Adrenal gland (tissue), 12 donors: Measurements from ENCODE around the gene CELF2. TPM values are rescaled to one million over a fixed set of nuclear protein-coding genes. Genes with fewer than 3 reads are reported as not detected.

ENCODE experiments used
- DNase-seq, 7 donors: peaks; one replicate each; pipeline ENCODE4 v3.0.0-alpha.2; 2019 to 2020
- H3K27ac ChIP-seq, 5 donors: fragments of 200-600 bp; sonication (generic) in 4 of 5; 1 replicate in 3 of 5; 2 replicates in 2 of 5; pipeline versions ENCODE4 v1.5.1 to v1.8.0; 2016 to 2020; ENCODE audit warnings: mild to moderate bottlenecking in 1 of 5
- H3K27me3 ChIP-seq: fragments of 200-600 bp; 2 replicates; pipeline ENCODE4 v1.8.0; 2021
- H3K36me3 ChIP-seq, 2 donors: fragments of 200-600 bp; replicated peaks in 1 of 2; 1 replicate in 1 of 2; 2 replicates in 1 of 2; pipeline versions ENCODE4 v1.5.1 to v1.8.0; 2018 to 2022
- H3K4me1 ChIP-seq, 2 donors: fragments of 200-600 bp; replicated peaks in 1 of 2; 1 replicate in 1 of 2; 2 replicates in 1 of 2; pipeline versions ENCODE4 v1.5.1 to v1.8.0; 2018 to 2021
- H3K4me3 ChIP-seq, 4 donors: fragments of 200-600 bp; sonication (generic) in 3 of 4; one replicate each; pipeline ENCODE4 v1.5.1; 2016 to 2018
- H3K9me3 ChIP-seq, 3 donors: fragments of 200-600 bp; sonication (generic) in 1 of 3; replicated peaks in 1 of 3; 1 replicate in 2 of 3; 2 replicates in 1 of 3; pipeline versions ENCODE4 v1.5.1 to v1.8.0; 2016 to 2021
- POLR2A ChIP-seq, 2 donors: fragments of 450-650 bp; IDR thresholded peaks; one replicate each; pipeline ENCODE4 v1.6.1; 2017; ENCODE audit warnings: antibody characterized with exemption in 2 of 2, mild to moderate bottlenecking in 2 of 2, moderate library complexity in 1 of 2
- WGBS, 4 donors: extraction: QIAGEN DNeasy Blood & Tissue Kit in 2 of 4; methylation state at CpG; one replicate each; pipeline versions ENCODE4 v1.1.5 to v1.1.7; 2013 to 2017; 5-methylcytosine and 5-hydroxymethylcytosine counted together
- intact Hi-C, 2 donors: fragments of 100-400 bp; cut with DNase I; formaldehyde crosslinking; loops; one replicate each; pipeline versions ENCODE4 v1.14.1 to v1.15.0; 2022 to 2023
- polyA plus RNA-seq, 3 donors: library from polyadenylated mRNA; stranded (reverse); fragments of 200-250 nt in 2 of 3; fragments of 350-450 nt in 1 of 3; fragmentation: Illumina TruSeq in 1 of 3; extraction: RNeasy Lipid Tissue Mini Kit (QIAGEN cat#74804) in 1 of 3; gene quantifications; one replicate each; pipeline ENCODE4 v1.2.3, GENCODE V29; 2013 to 2014
- total RNA-seq, 9 donors: library from RNA; depleted of rRNA in 4 of 9; stranded (reverse); fragments of >200 nt in 4 of 9; fragments of 120-200 nt in 1 of 9; fragmentation: NEBNext Ultra II Directional in 1 of 9; extraction: Animal tissue kit (Norgen Biotek cat#: 25700) in 1 of 9; gene quantifications; one replicate each; pipeline versions ENCODE4 v1.1.0 to v1.2.4, GENCODE V29; 2013 to 2023
- TF ChIP-seq, protein P1 (sequence below), 6 experiments: fragments of 450-650 bp in 4 of 6; fragments of 200-600 bp in 2 of 6; sonication (generic) in 1 of 6; IDR thresholded peaks; 1 replicate in 5 of 6; 2 replicates in 1 of 6; pipeline versions ENCODE4 v1.5.1 to v1.8.0; 2016 to 2021; ENCODE audit warnings: antibody characterized with exemption in 6 of 6, mild to moderate bottlenecking in 2 of 6, moderate library complexity in 1 of 6
- donor health status: healthy with polysubstance abuse.
- donor health status: Bipolar disorder and iron deficiency.
- donor health status: DM: yes; HTN: yes; CAD: no.
- donor health status: DM: no; HTN: no; CAD: no.
- donor health status: DM: no; HTN: no; CAD: no.
- donor health status: DM: yes; HTN: yes; CAD: no.

Gene CELF2
- total and polyA plus RNA-seq, 12 donors = 2.7 to 26.0 (median 10.3) TPM

DNA sequence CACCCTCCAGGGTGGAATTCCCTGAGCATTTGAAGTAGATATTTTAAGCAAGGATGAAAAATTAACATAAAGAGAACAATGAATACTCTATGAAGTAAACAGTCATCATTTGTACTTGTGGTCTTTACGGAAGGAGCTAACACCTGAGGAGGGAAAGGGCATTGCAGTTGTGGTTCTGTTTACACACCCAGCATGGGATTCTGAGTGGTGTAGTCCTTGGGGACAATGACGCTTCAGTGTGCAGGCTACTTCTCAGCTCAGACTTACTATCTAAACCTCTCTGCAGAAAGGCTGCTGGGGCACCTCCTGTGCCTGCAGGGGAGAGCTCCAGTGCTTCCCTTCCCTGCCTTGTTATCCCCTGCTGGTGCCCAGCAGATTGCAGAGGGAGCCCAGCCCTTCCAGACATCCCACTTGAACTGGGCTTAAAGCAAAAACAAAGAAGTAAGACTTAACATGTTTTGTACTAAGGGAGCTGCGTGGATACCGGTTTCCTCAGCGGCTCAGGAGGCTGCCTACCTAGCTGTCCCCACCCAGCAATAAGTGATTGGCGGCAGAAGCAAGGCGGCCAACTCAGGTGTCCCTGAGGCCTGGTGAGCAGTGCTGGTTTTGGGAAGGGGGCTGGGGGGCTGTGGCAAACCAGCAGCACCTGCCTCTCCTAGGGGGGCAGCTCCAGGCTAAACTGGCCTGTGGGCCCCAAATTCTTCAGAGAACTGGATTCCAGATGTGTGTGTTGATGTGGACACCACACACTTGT lies 89.1 kb downstream of the CELF2 start:
- no peaks in the 10 kb centered on the region for H3K27me3 ChIP-seq
- no peaks in the 10 kb centered on the region for H3K9me3 ChIP-seq
- H3K4me3 ChIP-seq = no peak overlapping the region
- H3K27ac ChIP-seq = no peak overlapping the region
- no peak for DNase-seq
- 80 to 95% (median 93%) methylated on average over 7 of the region's 7 CpGs for WGBS, 4 donors
- intact Hi-C loops = no loop called here
- no peaks in the 10 kb centered on the region for H3K4me1 ChIP-seq
- no peaks in the 10 kb centered on the region for H3K36me3 ChIP-seq
- TF ChIP-seq, protein P1, sequence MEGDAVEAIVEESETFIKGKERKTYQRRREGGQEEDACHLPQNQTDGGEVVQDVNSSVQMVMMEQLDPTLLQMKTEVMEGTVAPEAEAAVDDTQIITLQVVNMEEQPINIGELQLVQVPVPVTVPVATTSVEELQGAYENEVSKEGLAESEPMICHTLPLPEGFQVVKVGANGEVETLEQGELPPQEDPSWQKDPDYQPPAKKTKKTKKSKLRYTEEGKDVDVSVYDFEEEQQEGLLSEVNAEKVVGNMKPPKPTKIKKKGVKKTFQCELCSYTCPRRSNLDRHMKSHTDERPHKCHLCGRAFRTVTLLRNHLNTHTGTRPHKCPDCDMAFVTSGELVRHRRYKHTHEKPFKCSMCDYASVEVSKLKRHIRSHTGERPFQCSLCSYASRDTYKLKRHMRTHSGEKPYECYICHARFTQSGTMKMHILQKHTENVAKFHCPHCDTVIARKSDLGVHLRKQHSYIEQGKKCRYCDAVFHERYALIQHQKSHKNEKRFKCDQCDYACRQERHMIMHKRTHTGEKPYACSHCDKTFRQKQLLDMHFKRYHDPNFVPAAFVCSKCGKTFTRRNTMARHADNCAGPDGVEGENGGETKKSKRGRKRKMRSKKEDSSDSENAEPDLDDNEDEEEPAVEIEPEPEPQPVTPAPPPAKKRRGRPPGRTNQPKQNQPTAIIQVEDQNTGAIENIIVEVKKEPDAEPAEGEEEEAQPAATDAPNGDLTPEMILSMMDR (IDR thresholded peaks at IDR 0.05) = no peak
- TF ChIP-seq POLR2A (IDR thresholded peaks at IDR 0.05) = no peak

DNA sequence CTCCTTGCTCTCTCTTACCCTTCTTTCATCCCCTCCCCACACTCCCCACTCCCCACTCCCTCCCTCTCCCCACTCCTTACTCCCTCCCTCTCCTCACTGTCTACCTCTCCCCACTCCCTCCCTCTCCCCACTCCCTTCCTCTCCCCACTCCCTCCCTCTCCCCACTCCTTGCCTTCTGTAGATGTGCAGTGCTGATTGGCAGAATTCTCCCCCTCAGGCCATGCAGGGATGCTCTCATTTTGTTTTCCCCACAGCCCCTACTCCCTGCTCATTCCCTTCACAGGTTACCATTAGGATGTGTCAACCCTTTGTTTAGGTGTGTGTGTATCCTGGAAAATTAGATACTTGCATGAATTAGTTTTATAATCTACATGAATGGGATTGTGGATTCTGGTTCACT lies 90.3 kb downstream of the CELF2 start:
- H3K36me3 ChIP-seq = no peaks in the 10 kb centered on the region
- H3K27ac ChIP-seq = no peak overlapping the region
- intact Hi-C loops = no loop called here
- H3K27me3 ChIP-seq = no peaks in the 10 kb centered on the region
- no peak for TF ChIP-seq POLR2A (IDR thresholded peaks at IDR 0.05)
- TF ChIP-seq, protein P1 (IDR thresholded peaks at IDR 0.05) = no peak
- no peak overlapping the region for H3K4me3 ChIP-seq
- no peak for DNase-seq
- no peaks in the 10 kb centered on the region for H3K4me1 ChIP-seq
- H3K9me3 ChIP-seq = no peaks in the 10 kb centered on the region

DNA sequence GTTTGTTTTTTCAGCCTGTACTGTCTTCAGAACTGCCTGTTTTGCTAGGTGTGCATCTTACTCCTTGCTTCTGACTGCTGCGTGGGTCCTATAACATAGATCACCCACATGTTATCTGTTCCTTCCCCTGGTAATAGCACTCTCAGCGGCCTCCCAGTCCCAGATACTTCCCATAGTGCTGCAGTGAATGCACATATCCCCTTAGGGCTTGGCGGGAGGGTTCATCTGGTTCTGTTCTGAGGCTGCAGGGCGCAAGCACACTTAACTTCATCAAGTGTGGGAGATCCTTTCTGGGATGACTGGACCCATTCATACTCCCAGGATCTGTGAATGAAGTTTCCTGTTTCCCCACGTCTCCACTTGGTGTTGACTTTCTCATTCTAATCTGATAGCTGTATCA lies 90.7 kb downstream of the CELF2 start:
- no peaks in the 10 kb centered on the region for H3K36me3 ChIP-seq
- no peak overlapping the region for H3K27ac ChIP-seq
- H3K4me1 ChIP-seq = no peaks in the 10 kb centered on the region
- DNase-seq = no peak
- intact Hi-C loops = no loop called here
- TF ChIP-seq, protein P1 (IDR thresholded peaks at IDR 0.05) = no peak
- no peak for TF ChIP-seq POLR2A (IDR thresholded peaks at IDR 0.05)
- no peak overlapping the region for H3K4me3 ChIP-seq
- H3K9me3 ChIP-seq = no peaks in the 10 kb centered on the region
- H3K27me3 ChIP-seq = no peaks in the 10 kb centered on the region
- WGBS, 4 donors = 82 to 88% (median 86%) methylated on average over 5 of the region's 5 CpGs

DNA sequence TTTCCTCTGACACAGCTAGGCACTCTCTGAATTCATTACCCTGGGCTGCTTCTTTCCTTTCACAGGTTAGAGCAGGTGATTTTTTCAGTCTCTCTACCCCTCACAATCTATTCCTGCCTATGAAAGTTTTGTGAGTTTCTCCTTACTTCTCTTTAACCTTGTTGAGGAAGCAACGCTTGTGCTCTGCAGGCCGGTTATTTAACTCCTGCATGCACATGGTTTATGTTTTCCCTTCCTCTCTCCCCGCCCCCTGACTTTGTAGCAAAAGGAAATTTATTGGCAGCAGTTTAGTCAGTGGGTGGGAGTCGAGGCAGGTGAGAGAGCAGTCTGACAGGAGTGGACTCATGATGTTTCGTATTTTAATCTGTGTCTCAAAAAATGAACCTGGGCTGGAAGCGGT lies 91.9 kb downstream of the CELF2 start:
- intact Hi-C loops = no loop called here
- no peak for TF ChIP-seq POLR2A (IDR thresholded peaks at IDR 0.05)
- TF ChIP-seq, protein P1 (IDR thresholded peaks at IDR 0.05) = no peak
- Histone ChIP-seq H3K4me1 (no peaks in the 10 kb centered on the region), H3K27me3 (no peaks in the 10 kb centered on the region), H3K27ac (no peak overlapping the region), H3K9me3 (no peaks in the 10 kb centered on the region), H3K4me3 (no peak overlapping the region), H3K36me3 (no peaks in the 10 kb centered on the region)
- DNase-seq = no peak
- 87 to 94% (median 90%) methylated on average over 6 of the region's 6 CpGs for WGBS, 4 donors
